ENCODE data around the gene SRSF12.
"Not testable (repeated sequence)": the region's sequence is repeated elsewhere in the genome, so short reads cannot be mapped to it uniquely, and the experiment has no call there.

GRCh38 chr6:89066121-89066520 is 51.8 kb downstream of the SRSF12 start:
- not testable (repeated sequence) for TF ChIP-seq CTCF, EP300 (IDR thresholded peaks at IDR 0.05)

All from sigmoid colon (tissue), 4 donors.